22Rv1 (cell line): ENCODE results near the gene KCNQ1.

Source experiments
- H3K27ac ChIP-seq: fragments of 450-650 bp; 2 replicates; pipeline ENCODE4 v1.5.1; 2017
- ZFX ChIP-seq: fragments of 450-650 bp; IDR thresholded peaks from 2 replicates; pipeline ENCODE4 v1.6.1; 2017; ENCODE audit warnings: antibody characterized with exemption, borderline replicate concordance
- TF ChIP-seq, protein P1 (sequence below): fragments of 450-650 bp; IDR thresholded peaks from 2 replicates; pipeline ENCODE4 v1.5.1; 2017; ENCODE audit warnings: mild to moderate bottlenecking

Gene KCNQ1

DNA sequence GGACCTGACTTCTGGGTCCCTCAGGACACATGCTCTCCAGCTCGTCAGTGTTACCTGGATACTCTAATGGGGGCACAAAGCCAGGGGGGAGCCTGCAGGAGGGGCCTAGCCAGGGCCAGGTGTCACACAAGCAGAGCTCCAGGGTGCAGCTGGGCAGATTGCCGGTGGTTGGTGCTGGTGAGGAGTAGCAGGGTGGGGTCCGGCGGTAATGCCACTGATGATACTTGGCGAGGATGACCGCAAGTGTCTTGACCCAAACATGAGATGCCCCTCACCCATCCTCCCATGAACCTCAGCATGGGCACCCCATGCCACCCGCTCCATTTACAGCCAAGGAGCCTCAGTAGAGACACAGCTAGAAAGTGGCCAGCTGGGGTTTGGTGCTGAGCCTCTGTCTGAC lies 270.1 kb downstream of the KCNQ1 start:
- no peak for TF ChIP-seq ZFX
- TF ChIP-seq, protein P1, sequence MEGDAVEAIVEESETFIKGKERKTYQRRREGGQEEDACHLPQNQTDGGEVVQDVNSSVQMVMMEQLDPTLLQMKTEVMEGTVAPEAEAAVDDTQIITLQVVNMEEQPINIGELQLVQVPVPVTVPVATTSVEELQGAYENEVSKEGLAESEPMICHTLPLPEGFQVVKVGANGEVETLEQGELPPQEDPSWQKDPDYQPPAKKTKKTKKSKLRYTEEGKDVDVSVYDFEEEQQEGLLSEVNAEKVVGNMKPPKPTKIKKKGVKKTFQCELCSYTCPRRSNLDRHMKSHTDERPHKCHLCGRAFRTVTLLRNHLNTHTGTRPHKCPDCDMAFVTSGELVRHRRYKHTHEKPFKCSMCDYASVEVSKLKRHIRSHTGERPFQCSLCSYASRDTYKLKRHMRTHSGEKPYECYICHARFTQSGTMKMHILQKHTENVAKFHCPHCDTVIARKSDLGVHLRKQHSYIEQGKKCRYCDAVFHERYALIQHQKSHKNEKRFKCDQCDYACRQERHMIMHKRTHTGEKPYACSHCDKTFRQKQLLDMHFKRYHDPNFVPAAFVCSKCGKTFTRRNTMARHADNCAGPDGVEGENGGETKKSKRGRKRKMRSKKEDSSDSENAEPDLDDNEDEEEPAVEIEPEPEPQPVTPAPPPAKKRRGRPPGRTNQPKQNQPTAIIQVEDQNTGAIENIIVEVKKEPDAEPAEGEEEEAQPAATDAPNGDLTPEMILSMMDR: no peak
- no peak overlapping the region for H3K27ac ChIP-seq

DNA sequence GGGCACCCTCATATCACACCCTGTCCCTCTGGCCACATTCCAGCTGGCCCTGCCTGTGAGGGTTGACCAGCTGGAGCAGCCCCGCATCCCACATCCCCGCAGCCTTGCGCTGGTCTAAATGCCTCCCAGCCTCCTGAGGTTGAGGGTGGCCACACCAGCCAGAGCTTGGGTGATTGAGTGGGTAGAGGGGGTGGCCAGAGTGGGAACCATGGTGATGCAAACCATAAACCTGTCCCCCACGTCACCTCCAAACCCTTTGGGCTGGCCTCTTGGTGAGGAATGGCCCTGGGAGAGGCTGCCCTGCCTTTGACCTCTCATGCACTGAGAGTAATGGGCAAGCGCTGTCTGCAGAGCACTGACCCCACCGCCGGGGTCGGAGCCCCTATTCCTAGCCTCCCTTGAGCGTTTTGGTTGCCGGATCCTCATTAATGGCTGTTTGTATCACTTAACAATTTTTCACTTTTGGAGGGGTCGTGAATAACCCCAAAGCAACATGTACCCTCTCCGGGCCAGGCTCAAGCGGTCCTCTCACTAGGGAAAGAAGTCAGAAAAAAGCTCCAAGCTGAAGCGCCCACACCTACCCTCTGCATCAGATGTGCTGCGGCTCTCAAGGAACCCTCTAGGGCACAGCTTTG lies 271.0 kb downstream of the KCNQ1 start:
- H3K27ac ChIP-seq: no peak overlapping the region
- no peak for TF ChIP-seq ZFX
- TF ChIP-seq, protein P1: no peak

DNA sequence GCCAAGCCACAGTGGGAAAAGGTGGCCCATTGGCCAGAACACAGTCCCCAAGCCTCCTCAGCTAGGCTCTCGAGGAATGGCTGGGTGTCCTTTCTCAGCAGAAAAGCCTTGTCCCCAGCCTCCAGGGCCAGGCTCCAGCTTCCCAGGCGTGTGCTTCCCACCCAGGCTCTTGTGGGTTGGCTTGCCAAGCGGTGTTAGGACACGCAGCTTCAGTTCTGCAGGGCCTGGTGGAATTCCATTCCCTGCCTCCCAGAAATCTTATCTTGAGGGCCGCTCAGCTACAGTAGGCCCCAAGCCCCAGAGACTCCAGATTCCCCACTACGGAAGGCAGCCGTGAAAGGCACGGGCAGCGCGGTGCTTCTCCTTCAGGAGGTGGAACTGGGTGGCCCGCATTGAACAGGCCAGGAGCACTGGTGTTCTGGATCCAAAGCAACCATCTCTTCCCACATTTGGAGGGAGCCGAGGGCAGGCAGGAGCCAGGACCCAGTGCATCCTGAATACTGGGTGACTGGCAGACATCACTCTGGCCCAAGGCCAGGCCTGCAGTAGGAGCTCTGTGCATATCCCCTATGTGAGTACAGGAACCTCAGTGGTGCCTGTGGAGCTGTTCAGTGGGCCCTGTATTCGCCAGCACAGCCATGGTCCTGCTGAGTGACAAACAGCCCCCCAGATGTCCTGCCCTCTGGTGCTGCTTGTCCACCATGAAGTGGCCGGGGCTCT lies 271.7 kb downstream of the KCNQ1 start:
- H3K27ac ChIP-seq: no peak overlapping the region
- TF ChIP-seq, protein P1: no peak
- TF ChIP-seq ZFX: no peak

DNA sequence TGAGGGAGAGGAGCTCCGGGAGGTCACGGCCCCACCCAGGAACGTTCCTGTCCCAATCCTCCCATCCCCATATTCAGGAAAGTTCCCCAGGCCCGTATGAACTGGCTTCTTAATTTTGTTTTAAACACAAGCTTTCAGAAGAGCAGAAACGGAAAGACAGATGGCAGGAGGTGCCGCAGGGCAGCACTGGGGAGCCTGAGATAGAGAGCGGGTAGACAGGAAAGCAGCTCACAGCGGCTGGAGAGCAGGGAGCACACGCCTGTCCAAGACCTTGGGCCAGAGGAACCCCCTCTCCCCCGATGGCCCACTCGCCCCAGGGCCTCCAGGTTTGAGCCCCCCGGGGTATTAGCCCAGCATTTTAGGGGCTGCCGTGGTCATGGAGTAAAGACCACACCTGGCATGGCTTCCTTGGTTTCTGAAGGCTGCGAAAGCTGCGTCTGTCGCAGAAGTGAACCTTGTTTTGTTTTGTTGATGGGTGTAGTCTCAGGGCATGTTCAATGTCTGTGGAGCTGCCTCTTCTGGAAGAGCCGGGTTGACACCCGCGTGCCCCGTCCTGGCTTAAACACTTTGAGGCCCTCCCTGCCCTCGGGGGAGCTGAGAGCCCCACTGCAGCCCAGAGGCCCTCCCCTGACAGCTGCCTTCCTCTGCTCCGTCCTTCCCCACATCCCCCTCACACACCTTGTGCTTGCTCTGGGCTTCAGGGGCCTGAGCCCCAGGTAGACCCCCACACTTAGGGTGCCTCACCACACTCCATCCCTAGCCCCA lies 272.9 kb downstream of the KCNQ1 start:
- no peak for TF ChIP-seq ZFX
- TF ChIP-seq, protein P1: no peak
- no peak overlapping the region for H3K27ac ChIP-seq

DNA sequence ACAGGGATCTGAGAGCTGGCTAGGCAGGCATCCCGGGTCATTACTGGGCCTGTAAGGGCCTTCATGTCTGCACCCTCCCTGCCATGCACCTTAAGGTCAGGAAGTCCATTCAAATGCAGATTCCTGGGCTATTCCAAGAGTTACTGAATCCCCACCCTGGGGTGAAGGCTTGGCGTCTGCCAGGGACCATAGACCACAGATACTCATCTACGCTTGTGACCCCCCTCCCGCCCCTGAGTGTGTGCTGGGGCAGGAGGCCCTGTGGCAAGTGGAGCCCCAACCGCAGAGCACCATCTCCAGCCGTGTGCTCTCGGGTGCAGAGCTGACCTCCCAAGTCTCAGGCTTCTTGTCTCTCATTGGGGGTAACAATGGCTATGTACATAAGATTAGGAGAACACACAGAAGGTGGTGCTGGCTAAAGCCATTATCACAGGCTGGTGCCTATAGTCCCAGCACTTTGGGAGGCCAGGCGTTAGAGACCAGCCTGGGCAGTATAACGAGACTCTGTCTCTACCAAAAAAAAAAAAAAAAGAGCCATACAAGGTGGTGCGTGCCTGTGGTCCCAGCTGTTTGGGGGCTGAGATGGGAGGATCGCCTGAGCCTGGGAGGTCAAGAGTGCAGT lies 274.1 kb downstream of the KCNQ1 start:
- TF ChIP-seq, protein P1: no peak
- no peak for TF ChIP-seq ZFX
- H3K27ac ChIP-seq: no peak overlapping the region

DNA sequence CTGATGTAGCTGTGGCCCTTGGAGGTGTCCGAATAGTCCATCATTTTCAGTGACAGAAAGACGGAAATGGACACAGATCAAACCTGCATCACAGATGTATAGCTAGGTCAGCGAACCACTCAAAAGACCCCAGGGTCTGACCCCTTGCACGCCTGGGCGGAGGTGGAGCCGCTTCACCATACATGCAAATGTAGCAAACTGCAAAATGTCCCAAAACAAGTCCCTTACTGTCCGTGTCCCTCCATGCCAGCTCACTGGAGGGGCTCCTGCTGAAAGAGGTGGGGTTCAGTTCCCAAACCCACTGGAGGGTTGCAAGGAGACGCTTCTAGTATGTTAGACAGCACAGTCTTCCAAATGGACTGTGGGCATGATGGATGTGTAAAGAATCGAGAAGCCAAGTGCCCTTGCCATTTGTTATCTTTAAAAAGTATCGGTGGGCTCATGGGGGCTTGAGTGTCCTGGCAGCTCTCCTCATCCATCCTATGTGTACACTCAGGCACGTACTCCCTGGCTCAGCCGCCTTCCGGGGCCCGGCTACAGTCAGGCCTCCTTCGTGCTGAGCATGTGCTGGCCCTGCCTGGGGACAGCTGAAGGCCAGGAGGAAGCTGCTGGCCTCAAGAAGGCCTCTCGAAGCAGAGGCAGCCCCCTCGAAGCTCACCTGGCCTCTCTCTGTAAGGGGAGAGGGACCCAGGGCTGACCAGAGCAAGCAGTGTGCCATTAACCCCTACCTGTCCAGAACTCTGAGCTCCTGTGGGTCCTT lies 275.2 kb downstream of the KCNQ1 start:
- H3K27ac ChIP-seq: no peak overlapping the region
- no peak for TF ChIP-seq ZFX
- TF ChIP-seq, protein P1: no peak
